IMR-90 (cell line): Measurements from ENCODE around the gene OR10R2. TPM values are rescaled to one million over a fixed set of nuclear protein-coding genes. Genes with fewer than 3 reads are reported as not detected.

ENCODE experiments used
- ATAC-seq: fragments of 200-7000 bp; cut with Tn5 transposase; 2 replicates; pipeline ENCODE4 v1.9.1; 2020; ENCODE audit warnings: low read depth, mild to moderate bottlenecking, moderate library complexity
- BruUV-seq: library from RNA; stranded (reverse); fragments of 400-500 nt; replicated peaks from 2 replicates; lab custom pipeline; 2021; lab: Mats Ljungman, UMichigan
- CTCF ChIA-PET: fragments of 300-600 bp; formaldehyde crosslinking; extraction: SDS; loops from one replicate; lab custom pipeline; 2021; ENCODE audit warnings: antibody characterized with exemption; lab: Yijun Ruan, JAX
- POLR2A ChIA-PET: fragments of 300-600 bp; sonication (Branson Sonifier 250); formaldehyde crosslinking; loops from one replicate; lab custom pipeline; 2022; ENCODE audit warnings: antibody characterized with exemption; ENCODE audit not compliant: unreplicated experiment; lab: Charles Lee
- DNase-seq: peaks from one replicate; pipeline ENCODE4 v3.0.0; 2013
- H2AFZ ChIP-seq: replicated peaks from 2 replicates; pipeline ENCODE3; 2013; ENCODE audit warnings: low read length, mild to moderate bottlenecking; ENCODE audit not compliant: poor library complexity
- H2AK5ac ChIP-seq: 2 replicates; pipeline ENCODE4 v1.6.1; 2013; ENCODE audit warnings: low read depth, low read length, inconsistent platforms
- H2AK9ac ChIP-seq: replicated peaks from 2 replicates; pipeline ENCODE3; 2013; ENCODE audit warnings: mild to moderate bottlenecking, low read depth, low read length, moderate library complexity; ENCODE audit not compliant: poor library complexity
- H2BK120ac ChIP-seq: 2 replicates; pipeline ENCODE4 v1.6.1; 2013; ENCODE audit warnings: low read depth, low read length, inconsistent platforms
- H2BK15ac ChIP-seq: 3 replicates; pipeline ENCODE4 v1.6.1; 2013; ENCODE audit warnings: low read depth, low read length, inconsistent platforms
- H2BK20ac ChIP-seq: 2 replicates; pipeline ENCODE4 v1.6.1; 2013; ENCODE audit warnings: low read depth, mild to moderate bottlenecking, inconsistent platforms, low read length, moderate library complexity
- H2BK5ac ChIP-seq: 2 replicates; pipeline ENCODE4 v1.6.1; 2013; ENCODE audit warnings: mild to moderate bottlenecking, low read depth, low read length, inconsistent platforms; ENCODE audit not compliant: poor library complexity, severe bottlenecking
- H3K14ac ChIP-seq: replicated peaks from 2 replicates; pipeline ENCODE4 v1.6.1; 2013; ENCODE audit warnings: low read depth, low read length, inconsistent platforms
- H3K18ac ChIP-seq: 2 replicates; pipeline ENCODE4 v1.6.1; 2013; ENCODE audit warnings: low read depth, low read length, control low read depth
- H3K23ac ChIP-seq: 2 replicates; pipeline ENCODE4 v1.6.1; 2013; ENCODE audit warnings: low read depth, low read length, inconsistent platforms
- H3K27ac ChIP-seq: 2 replicates; pipeline ENCODE4 v1.5.1; 2013; ENCODE audit warnings: mild to moderate bottlenecking, control low read depth, low read length; ENCODE audit not compliant: insufficient read depth
- H3K27me3 ChIP-seq: 2 replicates; pipeline ENCODE4 v1.6.1; 2013; ENCODE audit warnings: low read length; ENCODE audit not compliant: control insufficient read depth, insufficient read depth
- H3K36me3 ChIP-seq: 2 replicates; pipeline ENCODE4 v1.6.1; 2013; ENCODE audit warnings: low read length, mixed read lengths; ENCODE audit not compliant: control insufficient read depth, insufficient read depth
- H3K4ac ChIP-seq: 2 replicates; pipeline ENCODE4 v1.6.1; 2013; ENCODE audit warnings: low read depth, low read length, inconsistent platforms
- H3K4me1 ChIP-seq: 2 replicates; pipeline ENCODE4 v1.6.1; 2013; ENCODE audit warnings: low read length, mixed read lengths; ENCODE audit not compliant: control insufficient read depth, insufficient read depth
- H3K4me2 ChIP-seq: 2 replicates; pipeline ENCODE4 v1.6.1; 2013; ENCODE audit warnings: low read depth, mild to moderate bottlenecking, control low read depth, low read length, moderate library complexity
- H3K4me3 ChIP-seq: 2 replicates; pipeline ENCODE4 v1.5.1; 2013; ENCODE audit warnings: low read depth, mild to moderate bottlenecking, control low read depth, low read length, moderate library complexity; ENCODE audit not compliant: insufficient read depth
- H3K56ac ChIP-seq: 2 replicates; pipeline ENCODE4 v1.6.1; 2013; ENCODE audit warnings: low read length, inconsistent platforms; ENCODE audit not compliant: insufficient read depth; ENCODE audit errors: extremely low read depth
- H3K79me1 ChIP-seq, 2 experiments: 2 replicates each; pipeline ENCODE4 v1.6.1; 2013; ENCODE audit warnings: low read length in 2 of 2, inconsistent platforms in 1 of 2, low read depth in 1 of 2
- H3K9ac ChIP-seq: 2 replicates; pipeline ENCODE4 v1.6.1; 2013; ENCODE audit warnings: low read depth, low read length, control low read depth
- H3K9me1 ChIP-seq: 2 replicates; pipeline ENCODE4 v1.6.1; 2013; ENCODE audit warnings: low read length, inconsistent platforms; ENCODE audit not compliant: insufficient read depth
- H3K9me3 ChIP-seq: 2 replicates; pipeline ENCODE4 v1.6.1; 2013; ENCODE audit warnings: low read length; ENCODE audit not compliant: control insufficient read depth, insufficient read depth
- H4K20me1 ChIP-seq: 2 replicates; pipeline ENCODE4 v1.6.1; 2013; ENCODE audit warnings: low read length, inconsistent platforms; ENCODE audit not compliant: insufficient read depth
- H4K5ac ChIP-seq: 2 replicates; pipeline ENCODE4 v1.6.1; 2013; ENCODE audit warnings: mild to moderate bottlenecking, low read depth, low read length, control low read depth
- H4K8ac ChIP-seq, 2 experiments: 2 replicates each; pipeline ENCODE4 v1.6.1; 2013; ENCODE audit warnings: low read depth in 2 of 2, low read length in 2 of 2, control low read depth in 1 of 2, inconsistent platforms in 1 of 2
- H4K91ac ChIP-seq: 2 replicates; pipeline ENCODE4 v1.6.1; 2013; ENCODE audit warnings: low read depth, low read length, inconsistent platforms; ENCODE audit not compliant: insufficient read depth
- BHLHE40 ChIP-seq: fragments of 150-350 bp; IDR thresholded peaks from 2 replicates; pipeline ENCODE4 v1.6.1; 2016; ENCODE audit warnings: mild to moderate bottlenecking, low read depth, low read length
- CEBPB ChIP-seq: IDR thresholded peaks from 2 replicates; pipeline ENCODE4 v1.6.1; 2012; ENCODE audit warnings: low read depth, low read length, improper control_type of control experiment
- CHD1 ChIP-seq: IDR thresholded peaks from 2 replicates; pipeline ENCODE4 v1.6.1; 2012; ENCODE audit warnings: low read depth, low read length, improper control_type of control experiment
- CTCF ChIP-seq: conservative IDR thresholded peaks from 2 replicates; pipeline ENCODE4 v1.5.1; 2012; ENCODE audit warnings: mild to moderate bottlenecking, low read depth, low read length, improper control_type of control experiment
- FOS ChIP-seq: fragments of 150-350 bp; IDR thresholded peaks from 2 replicates; pipeline ENCODE4 v1.6.1; 2016; ENCODE audit warnings: low read depth, low read length
- MAFK ChIP-seq: IDR thresholded peaks from 2 replicates; pipeline ENCODE4 v1.6.1; 2012; ENCODE audit warnings: low read depth, low read length, improper control_type of control experiment
- MAZ ChIP-seq: IDR thresholded peaks from 2 replicates; pipeline ENCODE4 v1.6.1; 2012; ENCODE audit warnings: low read depth, mild to moderate bottlenecking, low read length, improper control_type of control experiment, moderate library complexity, borderline replicate concordance
- MXI1 ChIP-seq: IDR thresholded peaks from 2 replicates; pipeline ENCODE4 v1.6.1; 2012; ENCODE audit warnings: low read depth, mild to moderate bottlenecking, low read length, moderate library complexity, borderline replicate concordance
- NFE2L2 ChIP-seq: fragments of 150-350 bp; IDR thresholded peaks from 2 replicates; pipeline ENCODE4 v1.6.1; 2016; ENCODE audit warnings: low read depth, mild to moderate bottlenecking, low read length
- POLR2A ChIP-seq: IDR thresholded peaks from 2 replicates; pipeline ENCODE4 v1.6.1; 2012; ENCODE audit warnings: mild to moderate bottlenecking, low read depth, low read length
- RAD21 ChIP-seq: IDR thresholded peaks from 2 replicates; pipeline ENCODE4 v1.6.1; 2012; ENCODE audit warnings: low read length, improper control_type of control experiment
- RCOR1 ChIP-seq: IDR thresholded peaks from 2 replicates; pipeline ENCODE4 v1.6.1; 2012; ENCODE audit warnings: mild to moderate bottlenecking, low read length, improper control_type of control experiment; ENCODE audit not compliant: insufficient replicate concordance
- RFX5 ChIP-seq: IDR thresholded peaks from 2 replicates; pipeline ENCODE4 v1.8.0; 2012; ENCODE audit warnings: low read depth, mild to moderate bottlenecking, low read length, moderate library complexity
- SMC3 ChIP-seq: fragments of 150-350 bp; IDR thresholded peaks from 2 replicates; pipeline ENCODE4 v1.6.1; 2016; ENCODE audit warnings: low read depth, mild to moderate bottlenecking, antibody characterized with exemption, low read length, moderate library complexity
- USF2 ChIP-seq: fragments of 150-350 bp; IDR thresholded peaks from 2 replicates; pipeline ENCODE4 v1.6.1; 2017; ENCODE audit warnings: mild to moderate bottlenecking, antibody characterized with exemption, low read length, low read depth
- WGBS, 2 experiments: methylation state at CpG; one replicate each; pipeline versions ENCODE4 v1.1.5 to v1.1.7; 2013; ENCODE audit warnings: missing lambda C conversion rate in 2 of 2; ENCODE audit not compliant: insufficient read length in 1 of 2; ENCODE audit errors: extremely low coverage in 2 of 2; 5-methylcytosine and 5-hydroxymethylcytosine counted together
- dilution Hi-C: fragments of 300-500 bp; cut with HindIII; formaldehyde crosslinking; loops from one replicate; pipeline ENCODE4 v1.14.3; 2018; ENCODE audit warnings: low sequenced_read_pairs; ENCODE audit not compliant: unreplicated experiment
- in situ Hi-C: fragments of 300-500 bp; cut with MboI; formaldehyde crosslinking; loops from 3 replicates; pipeline ENCODE4 v1.14.3; 2019; ENCODE audit warnings: low sequenced_read_pairs, inconsistent platforms, mixed read lengths
- intact Hi-C: fragments of 100-400 bp; cut with micrococcal nuclease; formaldehyde crosslinking; loops from 2 replicates; pipeline ENCODE4 v1.10.0; 2022
- polyA plus RNA-seq, 3 experiments: library from polyadenylated mRNA; depleted of rRNA; stranded (reverse); fragments of >200 nt; gene quantifications; 2 replicates each; pipeline ENCODE4 v1.2.3, GENCODE V29; 2012; ENCODE audit warnings: low replicate concordance in 1 of 3
- total RNA-seq: library from RNA; depleted of rRNA; stranded (reverse); fragments of >200 nt; gene quantifications from 2 replicates; pipeline ENCODE4 v1.2.3, GENCODE V29; 2012
- TF ChIP-seq, protein P1 (sequence below): fragments of 150-350 bp; IDR thresholded peaks from 2 replicates; pipeline ENCODE4 v1.6.1; 2016; ENCODE audit warnings: low read depth, mild to moderate bottlenecking, low read length, moderate library complexity, borderline replicate concordance

OR10R2 gene
- total and polyA plus RNA-seq, 2 of the 4 experiments (the other 2 are of a cell fraction): not detected

- Histone ChIP-seq H2BK15ac (no peak overlapping the region), H3K9me1 (no peaks in the 10 kb centered on the region), H2AK9ac (no peak overlapping the region), H3K79me1 (no peaks in the 10 kb centered on the region), H3K4ac (no peak overlapping the region), H3K18ac (no peak overlapping the region), H3K14ac (no peak overlapping the region), H4K8ac (no peak overlapping the region), H4K5ac (no peak overlapping the region), H2AFZ (no peak overlapping the region), H4K20me1 (no peaks in the 10 kb centered on the region), H3K36me3 (no peaks in the 10 kb centered on the region), H3K27ac (no peak overlapping the region), H3K23ac (no peak overlapping the region), H3K9ac (no peak overlapping the region), H4K91ac (no peak overlapping the region), H3K4me1 (no peaks in the 10 kb centered on the region), H2BK120ac (no peak overlapping the region), H3K27me3 (no peaks in the 10 kb centered on the region), H3K4me2 (no peak overlapping the region), H2BK5ac (no peak overlapping the region), H3K9me3 (no peaks in the 10 kb centered on the region), H2BK20ac (no peak overlapping the region), H3K4me3 (no peak overlapping the region), H3K56ac (no peak overlapping the region), H2AK5ac (no peak overlapping the region)
- no CpG with 5 or more reads among the region's 3 CpGs for WGBS, 2 experiments
- dilution Hi-C loops (no loop called here), intact Hi-C loops (no loop called here), in situ Hi-C loops (no loop called here)
- no peak for ATAC-seq
- ChIA-PET CTCF (no interaction called here), POLR2A (no interaction called here)
- DNase-seq: no peak
- no peak for TF ChIP-seq USF2
- no peak for TF ChIP-seq BHLHE40
- TF ChIP-seq, protein P1, sequence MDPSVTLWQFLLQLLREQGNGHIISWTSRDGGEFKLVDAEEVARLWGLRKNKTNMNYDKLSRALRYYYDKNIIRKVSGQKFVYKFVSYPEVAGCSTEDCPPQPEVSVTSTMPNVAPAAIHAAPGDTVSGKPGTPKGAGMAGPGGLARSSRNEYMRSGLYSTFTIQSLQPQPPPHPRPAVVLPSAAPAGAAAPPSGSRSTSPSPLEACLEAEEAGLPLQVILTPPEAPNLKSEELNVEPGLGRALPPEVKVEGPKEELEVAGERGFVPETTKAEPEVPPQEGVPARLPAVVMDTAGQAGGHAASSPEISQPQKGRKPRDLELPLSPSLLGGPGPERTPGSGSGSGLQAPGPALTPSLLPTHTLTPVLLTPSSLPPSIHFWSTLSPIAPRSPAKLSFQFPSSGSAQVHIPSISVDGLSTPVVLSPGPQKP: no peak
- no peak for TF ChIP-seq RCOR1
- no peak for TF ChIP-seq RFX5
- TF ChIP-seq POLR2A: no peak
- TF ChIP-seq MAFK: no peak
- no peak for TF ChIP-seq MXI1
- no peak for TF ChIP-seq NFE2L2
- no peak for TF ChIP-seq RAD21
- no peak for TF ChIP-seq CEBPB
- TF ChIP-seq CTCF: no peak
- TF ChIP-seq MAZ: no peak
- TF ChIP-seq SMC3: no peak
- no peak for TF ChIP-seq FOS
- no peak for TF ChIP-seq CHD1
- no TSS peak for BruUV-seq
Observed at GRCh38 chr1:158491316-158491715, 19.3 kb downstream of the OR10R2 start.
